GM12872 (cell line): ENCODE measurements around the gene ACADVL.

Source experiments
- TF ChIP-seq, protein P1 (sequence below): IDR thresholded peaks from 3 replicates; pipeline ENCODE4 v1.5.1; 2011; ENCODE audit warnings: low read depth, mild to moderate bottlenecking, low read length, moderate library complexity; ENCODE audit not compliant: insufficient read depth

ACADVL gene

DNA sequence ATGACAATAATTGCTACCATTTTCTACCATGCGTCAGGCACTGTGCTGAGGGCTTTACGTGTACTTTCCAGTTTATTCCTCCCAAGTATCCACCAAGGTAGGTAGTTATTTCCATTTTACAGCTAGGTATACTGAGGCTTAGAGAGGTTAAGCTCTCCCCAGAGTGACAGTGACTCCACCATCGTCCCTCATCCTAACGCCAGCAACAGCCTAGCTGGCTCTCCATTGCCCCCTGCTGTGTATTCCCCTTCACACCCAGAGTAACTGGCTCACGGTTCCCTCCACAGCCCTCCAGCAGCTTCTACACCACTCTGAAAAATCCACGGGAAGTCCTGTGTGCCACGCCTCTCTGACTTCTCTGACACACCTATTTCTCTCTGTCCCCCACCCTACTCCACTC is 33.5 kb upstream of the ACADVL start:
- TF ChIP-seq, protein P1, sequence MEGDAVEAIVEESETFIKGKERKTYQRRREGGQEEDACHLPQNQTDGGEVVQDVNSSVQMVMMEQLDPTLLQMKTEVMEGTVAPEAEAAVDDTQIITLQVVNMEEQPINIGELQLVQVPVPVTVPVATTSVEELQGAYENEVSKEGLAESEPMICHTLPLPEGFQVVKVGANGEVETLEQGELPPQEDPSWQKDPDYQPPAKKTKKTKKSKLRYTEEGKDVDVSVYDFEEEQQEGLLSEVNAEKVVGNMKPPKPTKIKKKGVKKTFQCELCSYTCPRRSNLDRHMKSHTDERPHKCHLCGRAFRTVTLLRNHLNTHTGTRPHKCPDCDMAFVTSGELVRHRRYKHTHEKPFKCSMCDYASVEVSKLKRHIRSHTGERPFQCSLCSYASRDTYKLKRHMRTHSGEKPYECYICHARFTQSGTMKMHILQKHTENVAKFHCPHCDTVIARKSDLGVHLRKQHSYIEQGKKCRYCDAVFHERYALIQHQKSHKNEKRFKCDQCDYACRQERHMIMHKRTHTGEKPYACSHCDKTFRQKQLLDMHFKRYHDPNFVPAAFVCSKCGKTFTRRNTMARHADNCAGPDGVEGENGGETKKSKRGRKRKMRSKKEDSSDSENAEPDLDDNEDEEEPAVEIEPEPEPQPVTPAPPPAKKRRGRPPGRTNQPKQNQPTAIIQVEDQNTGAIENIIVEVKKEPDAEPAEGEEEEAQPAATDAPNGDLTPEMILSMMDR = peak; percentile 47

DNA sequence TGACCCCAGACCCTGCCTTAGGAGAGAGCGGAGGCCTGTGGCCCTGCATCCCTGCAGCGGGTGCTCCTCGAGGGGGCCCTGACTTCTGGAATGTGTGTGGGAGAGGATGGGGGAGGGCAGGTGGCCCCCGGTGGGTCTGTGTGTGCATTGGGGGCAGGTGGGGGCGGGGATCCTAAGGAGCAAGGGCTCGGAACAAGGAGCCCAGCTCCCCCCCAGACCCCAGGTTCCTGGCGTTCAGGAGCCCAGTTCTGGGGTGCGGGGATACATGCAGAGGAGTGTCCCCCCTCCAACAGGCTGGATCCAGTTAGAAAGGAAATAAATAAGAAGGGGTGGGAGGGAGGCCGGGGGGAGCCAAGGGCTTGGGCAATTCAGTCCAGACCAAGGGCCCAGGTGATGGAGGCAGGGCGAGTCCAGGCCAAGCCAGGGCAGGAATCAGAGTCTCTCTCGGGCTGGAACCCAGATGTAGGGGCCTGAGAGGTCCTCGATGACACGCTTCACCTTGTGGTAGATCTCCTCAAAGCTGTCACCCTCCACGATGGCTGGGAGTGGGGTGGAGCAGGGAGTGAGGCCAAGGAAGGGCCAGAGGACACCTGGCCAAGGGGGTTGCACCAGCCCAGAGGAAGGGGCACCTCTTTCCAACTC is 29.3 kb upstream of the ACADVL start:
- TF ChIP-seq, protein P1 = no peak

DNA sequence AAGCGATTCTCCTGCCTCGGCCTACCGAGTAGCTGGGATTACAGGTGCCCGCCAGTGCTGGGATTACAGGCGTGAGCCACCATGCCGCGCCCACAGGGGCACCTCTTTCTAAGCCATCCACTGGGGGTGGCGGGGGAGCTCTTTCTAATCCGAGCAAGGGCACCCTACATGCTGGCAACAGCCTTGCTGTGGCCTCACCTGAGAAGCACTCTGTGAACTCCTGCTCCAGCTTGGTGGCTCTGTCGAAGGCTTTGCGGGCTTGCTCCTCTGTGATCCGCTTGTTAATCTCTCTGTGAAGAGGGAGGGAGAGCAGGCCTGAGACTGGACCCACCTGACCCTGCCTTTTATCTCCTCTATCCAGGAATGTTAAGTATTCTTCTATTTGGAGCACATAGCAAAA is 28.7 kb upstream of the ACADVL start:
- TF ChIP-seq, protein P1 = no peak

DNA sequence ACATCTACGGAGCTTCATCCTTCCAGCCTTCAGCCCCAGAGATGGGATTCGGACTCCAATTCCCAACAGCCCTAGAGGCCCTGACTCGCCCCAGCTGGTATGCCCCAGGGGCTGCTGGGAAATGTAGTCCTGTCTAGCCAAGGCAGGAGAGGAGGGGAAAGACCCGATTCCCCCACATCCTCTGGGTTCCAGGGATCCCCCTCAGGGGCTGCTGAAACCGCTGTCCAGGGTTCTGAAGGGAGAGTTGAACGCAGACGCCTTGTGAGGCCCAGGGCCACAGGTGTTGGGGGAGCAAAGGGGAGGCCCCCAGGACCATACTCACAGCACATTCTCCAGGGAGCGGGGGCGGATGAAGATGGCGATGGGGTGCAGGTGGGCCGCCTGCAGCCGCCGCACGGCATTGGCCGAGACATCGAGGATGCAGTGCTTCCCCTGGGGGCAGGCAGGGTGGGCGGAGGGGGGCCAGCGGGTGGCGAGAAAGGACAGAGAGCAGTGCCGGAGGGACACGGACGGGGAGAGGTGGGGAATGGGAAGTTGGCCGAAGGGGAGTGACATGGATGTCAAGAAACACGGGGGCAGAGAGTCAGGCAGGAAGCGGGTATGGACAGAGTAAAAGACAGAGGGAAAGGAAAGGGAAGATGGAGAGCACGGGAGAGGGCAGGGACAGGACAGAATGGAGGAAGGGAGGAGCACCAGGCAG is 28.0 kb upstream of the ACADVL start:
- TF ChIP-seq, protein P1 = no peak

DNA sequence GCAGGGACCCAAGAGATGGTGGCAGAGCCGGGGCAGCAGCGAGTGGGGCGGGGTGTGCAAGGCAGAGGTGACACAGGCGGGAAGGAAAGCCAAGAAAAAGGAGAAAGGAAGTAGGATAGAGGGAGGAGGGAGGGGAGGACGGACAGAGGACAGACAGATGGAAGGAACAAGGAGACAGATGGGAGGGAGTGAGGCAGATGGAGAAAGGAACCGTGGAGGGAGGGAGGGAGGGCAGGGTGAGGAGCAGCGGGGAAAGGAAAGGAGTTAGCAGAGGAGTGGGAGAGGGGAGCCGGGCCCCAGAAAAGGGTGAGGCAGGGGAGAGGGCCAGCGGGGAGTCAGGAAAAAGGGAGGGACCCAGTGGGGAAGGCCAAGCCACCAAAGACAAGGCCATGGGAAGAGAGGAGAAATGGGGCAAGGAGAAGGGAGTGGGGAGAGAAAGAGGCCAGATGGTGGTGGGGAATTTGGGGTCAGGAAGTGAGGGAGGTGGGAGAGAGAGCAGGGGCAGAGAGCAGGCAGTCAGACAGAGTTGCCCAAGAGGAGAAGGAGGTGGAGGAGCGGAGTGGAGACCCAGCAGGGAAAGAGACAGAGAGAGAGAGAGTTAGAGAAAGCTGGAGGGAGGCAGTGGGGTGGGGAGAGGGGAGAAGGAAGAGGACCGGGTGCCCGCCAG is 27.3 kb upstream of the ACADVL start:
- TF ChIP-seq, protein P1 = no peak

DNA sequence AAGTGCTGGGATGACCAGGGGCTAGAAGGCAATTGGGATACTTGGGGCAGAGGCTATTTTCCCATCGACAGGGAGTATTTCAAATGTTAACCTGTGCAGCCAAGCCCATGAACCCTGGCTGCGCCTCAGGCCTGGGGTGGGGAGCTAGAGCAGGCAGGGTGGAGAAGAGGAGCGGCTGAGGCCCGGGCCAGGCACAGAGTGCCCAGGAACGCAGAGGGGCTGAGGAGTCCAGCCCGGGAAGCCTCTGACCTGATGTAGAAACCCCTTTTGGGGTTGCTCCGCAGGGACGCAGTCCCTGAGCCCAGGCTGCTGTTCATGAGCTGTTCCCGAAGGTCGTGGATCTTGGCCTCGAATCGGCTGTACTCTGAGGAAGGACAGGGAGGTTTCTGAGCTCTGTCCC is 23.8 kb upstream of the ACADVL start:
- TF ChIP-seq, protein P1 = no peak

DNA sequence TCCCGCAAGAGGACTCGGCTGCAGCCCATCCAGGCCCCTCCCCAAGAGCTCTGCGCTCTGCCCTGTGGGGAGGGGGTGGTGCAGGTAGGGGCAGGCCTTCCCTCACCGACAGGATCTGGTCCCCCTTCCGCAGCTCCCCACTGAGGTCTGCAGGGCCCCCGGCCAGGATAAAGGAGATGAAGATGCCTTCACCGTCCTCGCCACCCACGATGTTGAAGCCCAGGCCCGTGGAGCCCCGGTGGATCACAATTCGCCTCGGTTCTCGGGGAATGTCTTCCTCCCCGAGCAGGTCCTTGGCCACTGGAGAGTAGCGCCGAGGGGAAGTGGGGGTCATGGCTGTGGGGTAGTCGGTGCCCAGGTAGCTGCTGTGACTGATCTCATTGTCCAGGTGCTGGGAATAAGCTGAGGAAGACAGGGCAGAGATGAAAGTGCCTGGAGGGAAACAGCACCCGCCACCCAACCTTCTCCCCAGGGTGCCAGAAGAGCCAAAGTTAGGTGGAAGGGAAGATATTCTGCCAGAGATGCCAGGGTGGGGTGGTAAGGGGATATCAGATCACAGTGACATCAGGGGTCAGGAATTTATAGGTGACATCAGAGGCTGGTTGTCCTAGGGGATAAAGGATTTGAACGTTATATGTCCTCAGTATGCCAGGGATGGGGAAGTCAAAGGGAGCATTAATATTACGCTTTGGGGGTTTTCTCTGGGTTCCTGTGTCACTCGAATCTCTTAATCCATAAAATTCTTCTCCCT is 22.9 kb upstream of the ACADVL start:
- TF ChIP-seq, protein P1 = no peak
